HG03442 (cell line): ENCODE data around the gene NTRK2.

Experiments
- ATAC-seq: cut with Tn5 transposase; IDR thresholded peaks from one replicate; pipeline ENCODE4 v1.9.1; 2021; ENCODE audit warnings: mild to moderate bottlenecking, moderate library complexity; ENCODE audit not compliant: unreplicated experiment

Gene NTRK2

DNA sequence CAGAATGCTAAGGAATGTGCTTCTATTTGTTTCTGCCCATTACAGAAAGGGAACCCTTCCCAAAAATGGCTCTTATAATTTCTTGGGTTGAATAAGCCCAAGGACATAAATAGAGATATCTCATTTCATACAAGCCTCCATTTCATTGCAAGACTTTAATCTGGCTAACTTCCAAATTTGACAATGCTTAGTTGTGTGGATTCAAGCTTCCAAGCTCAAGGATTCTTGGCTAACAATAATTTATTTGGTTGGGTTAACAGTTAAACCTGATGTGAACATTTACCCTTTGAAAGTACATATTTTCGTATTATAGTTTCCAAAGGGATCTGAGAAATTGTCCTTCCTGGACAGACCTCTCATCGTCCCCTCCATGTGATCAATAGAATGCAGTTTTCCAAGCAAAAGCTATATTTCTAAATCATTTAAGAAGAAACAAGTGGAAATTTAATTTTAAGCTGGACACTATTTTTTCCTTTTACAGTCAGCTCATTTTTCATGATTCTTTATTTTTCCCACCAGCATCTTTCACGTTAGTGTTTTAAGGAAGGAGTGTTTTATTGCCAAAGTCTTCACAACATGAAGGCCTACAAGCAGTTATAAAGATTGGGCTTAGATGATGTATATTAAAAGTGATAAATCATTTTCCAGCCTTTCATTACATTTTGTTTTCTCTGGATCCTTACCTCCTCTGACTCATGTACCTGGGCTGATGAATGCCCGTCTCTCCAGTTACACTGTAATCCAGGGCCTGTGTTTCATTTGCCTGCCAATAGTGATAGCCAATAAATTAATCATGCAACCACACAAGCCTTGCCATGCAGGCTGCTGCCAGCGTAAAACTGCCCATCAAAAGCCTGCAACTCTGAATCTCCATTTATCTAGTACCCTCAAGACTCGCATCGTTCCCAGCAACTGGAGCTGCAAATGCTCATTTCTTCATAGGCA lies 176.7 kb downstream of the NTRK2 start:
- no peak for ATAC-seq

DNA sequence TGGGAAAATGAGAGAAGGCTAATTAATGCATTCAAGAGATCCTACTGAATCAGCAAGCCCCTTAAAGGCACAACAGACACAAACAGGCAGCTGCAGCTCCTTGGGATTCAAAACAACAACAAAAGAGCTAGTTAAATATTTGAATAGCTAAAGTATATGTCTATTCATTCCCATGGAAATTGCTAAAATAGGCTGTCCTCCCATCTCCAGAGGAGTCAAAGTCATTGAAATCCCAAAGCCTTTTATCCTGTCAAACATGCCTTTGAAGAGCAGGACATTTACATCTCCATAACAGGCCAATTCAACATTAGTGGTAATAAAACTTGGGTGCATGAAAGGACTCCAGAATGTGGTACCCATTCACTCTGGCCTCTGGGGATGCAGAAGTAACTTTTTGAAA lies 177.4 kb downstream of the NTRK2 start:
- ATAC-seq: no peak

DNA sequence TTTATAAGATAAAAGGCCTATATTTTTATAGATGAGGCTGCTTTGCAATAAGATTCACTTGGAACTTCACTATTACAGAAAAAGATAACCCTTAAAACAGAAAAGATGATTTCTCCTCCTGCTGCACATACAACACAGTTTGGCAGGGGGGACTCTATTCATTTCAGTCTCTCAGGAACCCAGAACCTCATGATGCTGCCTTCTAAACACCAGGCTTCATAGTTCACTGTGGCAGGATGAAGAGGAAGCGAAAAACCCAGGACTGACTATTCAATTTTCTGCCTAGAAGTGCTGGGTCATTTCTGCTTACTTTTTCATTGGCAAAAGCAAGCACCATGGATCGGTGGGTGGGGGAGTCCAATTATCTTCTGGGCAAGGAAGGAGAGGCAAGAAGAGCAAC lies 179.5 kb downstream of the NTRK2 start:
- no peak for ATAC-seq

- no peak for ATAC-seq
These were observed 181.4 kb downstream of the NTRK2 start for GRCh38 chr9:84850830-84851392.

GRCh38 chr9:84851935-84852585 lies 182.5 kb downstream of the NTRK2 start:
- no peak for ATAC-seq

DNA sequence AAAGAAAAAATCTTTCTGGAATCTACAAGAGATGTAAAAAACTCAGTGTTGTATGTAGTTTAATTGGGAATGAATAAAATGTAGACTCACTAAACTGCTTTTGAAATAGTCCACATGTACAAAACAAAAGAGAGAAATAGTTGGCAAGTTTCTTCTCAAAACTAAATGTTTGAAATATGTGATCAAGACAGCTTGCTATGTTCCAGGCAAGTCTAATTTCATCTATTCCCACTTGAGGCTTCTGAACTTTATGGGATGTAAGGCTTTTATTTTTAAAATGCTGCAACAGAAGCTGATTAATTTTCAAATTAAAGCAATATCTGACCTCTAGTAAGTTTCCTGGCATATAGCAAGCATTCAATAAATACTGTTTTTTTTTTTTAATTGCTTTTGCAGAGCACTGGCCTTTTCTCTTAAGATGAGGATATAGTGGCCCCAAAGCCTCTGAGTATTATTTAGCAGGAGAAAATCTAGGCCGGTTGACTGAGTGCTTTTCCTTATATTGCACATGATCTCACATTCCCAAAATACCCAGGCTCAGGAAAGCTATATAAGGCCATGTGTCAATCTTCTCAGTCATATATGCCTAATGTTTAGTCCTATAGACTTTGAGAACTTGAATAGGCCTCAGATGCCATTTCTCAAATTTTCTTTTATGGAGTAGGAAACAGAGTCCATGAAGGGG lies 183.2 kb downstream of the NTRK2 start:
- ATAC-seq: no peak

- ATAC-seq: no peak
These were observed 186.7 kb downstream of the NTRK2 start for GRCh38 chr9:84856181-84856632.

DNA sequence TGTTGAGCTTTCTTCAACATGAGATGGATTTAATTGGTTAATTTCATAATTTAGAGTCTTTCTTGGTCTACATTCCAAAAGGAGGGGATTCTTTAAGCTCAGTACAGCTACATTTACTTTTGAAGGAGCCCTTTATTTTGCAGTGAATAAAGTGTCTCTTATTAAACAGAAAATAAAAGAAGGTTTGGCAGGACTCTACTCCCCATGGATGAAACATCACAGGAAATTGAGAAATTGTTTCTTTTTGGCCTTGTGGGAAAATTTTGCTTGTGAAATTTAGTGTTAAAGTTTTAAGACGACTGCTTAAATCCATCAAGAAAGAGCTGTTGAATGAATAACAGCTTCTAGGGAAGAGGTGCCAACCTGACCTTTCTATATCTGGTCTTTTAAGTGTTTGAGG lies 187.7 kb downstream of the NTRK2 start:
- ATAC-seq: no peak

DNA sequence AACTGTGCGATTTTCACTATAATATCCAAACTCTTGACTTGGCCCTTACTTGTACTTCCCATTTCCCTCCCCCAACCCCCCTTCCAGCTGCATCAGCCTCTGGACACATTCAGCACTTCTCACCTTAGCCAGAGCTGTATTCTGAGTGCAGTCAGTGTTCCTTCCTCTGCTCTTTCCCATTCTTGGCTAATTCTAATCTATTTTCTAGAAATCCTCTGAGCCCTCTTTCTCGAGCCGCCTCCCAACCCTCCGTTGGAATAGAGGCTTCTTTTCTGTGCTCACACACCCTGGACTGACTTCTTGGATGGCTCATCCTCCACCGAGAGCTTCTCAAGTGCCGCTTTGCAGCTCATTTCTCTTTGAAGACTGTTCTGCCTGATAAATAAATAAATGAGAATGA lies 188.8 kb downstream of the NTRK2 start:
- ATAC-seq: no peak

DNA sequence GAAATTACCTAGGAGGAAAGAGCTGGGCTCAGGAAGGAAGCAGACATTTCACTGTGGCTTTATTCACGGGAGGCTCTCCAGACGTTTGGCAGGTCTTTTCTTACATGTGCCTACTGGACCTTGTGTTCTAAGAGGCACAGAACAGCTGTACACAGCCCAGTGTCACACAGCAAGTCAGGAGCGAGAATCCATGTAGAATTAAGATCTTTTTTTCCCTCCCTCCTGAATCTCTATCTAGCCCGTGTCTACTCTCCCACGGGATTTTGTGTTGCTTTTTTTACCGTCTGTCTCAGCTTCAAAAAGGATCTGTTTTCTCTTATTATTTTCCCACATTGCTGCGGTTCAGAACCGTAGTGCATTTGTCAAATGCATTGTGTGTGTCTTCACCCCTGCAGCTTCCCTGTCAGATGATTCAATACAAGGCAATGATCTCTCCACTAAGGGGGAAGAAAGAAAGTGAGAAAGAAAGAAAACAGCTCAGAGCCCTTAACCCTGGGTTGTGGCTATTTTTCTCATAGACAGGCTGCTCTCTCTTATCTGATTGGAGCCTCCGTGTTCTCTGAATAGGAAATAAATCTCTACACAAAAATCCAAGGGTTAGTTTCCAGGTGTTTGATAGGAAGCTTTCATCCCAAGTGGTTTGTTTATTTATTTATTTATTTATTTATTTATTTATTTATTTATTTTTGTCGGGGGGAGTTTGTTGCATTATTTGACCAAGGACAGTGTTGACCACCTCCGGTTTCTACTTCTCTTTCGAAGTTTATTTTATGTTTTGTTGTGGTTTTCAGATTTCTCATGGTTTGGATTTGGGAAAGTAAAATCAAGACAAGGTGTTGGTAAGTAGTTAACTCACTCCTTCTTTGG lies 191.0 kb downstream of the NTRK2 start:
- ATAC-seq: no peak

- ATAC-seq: no peak
These were observed 191.9 kb downstream of the NTRK2 start for GRCh38 chr9:84861455-84861854.

GRCh38 chr9:84862308-84862707 lies 192.8 kb downstream of the NTRK2 start:
- ATAC-seq: no peak

DNA sequence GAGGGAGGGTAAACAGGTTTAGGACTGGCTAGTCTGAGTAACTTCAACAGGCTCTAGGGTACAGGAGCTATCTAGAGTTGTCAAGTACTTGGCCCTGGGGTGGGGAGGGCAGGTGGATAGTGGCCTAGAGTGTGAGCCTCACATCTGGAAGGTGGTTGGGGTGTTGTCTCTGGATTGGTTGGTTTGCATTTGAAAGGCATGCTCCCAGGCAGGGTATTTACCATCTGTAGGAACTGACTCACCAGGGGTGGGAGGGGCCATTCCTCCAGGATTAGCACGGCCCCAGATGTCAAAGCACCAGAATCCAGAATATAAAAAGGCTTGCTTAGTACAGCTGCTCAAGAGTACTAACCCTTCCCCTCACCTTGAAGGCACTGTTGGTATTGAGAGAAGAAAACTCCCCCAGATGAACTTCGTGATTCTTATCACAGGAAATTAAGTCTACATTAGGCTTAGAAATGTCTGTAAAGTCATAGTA lies 193.3 kb downstream of the NTRK2 start:
- no peak for ATAC-seq

DNA sequence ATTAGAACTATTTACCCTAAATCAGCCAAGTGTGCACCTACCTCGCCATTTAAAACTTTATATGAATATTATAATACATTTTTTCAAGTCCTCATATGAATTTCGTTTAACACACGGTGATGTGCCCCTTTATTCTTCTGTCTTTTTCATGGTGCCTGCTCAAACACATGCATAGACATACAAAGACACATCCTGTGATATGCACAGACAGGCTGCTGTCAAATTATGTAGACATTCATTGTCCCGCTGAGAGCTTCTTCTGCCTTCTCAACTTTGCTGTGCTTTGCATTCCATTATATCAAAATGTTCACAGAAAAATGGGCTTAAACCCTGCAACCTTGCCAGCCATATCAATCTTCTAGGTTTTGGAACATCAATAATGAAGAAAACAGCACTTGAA lies 193.8 kb downstream of the NTRK2 start:
- ATAC-seq: no peak

DNA sequence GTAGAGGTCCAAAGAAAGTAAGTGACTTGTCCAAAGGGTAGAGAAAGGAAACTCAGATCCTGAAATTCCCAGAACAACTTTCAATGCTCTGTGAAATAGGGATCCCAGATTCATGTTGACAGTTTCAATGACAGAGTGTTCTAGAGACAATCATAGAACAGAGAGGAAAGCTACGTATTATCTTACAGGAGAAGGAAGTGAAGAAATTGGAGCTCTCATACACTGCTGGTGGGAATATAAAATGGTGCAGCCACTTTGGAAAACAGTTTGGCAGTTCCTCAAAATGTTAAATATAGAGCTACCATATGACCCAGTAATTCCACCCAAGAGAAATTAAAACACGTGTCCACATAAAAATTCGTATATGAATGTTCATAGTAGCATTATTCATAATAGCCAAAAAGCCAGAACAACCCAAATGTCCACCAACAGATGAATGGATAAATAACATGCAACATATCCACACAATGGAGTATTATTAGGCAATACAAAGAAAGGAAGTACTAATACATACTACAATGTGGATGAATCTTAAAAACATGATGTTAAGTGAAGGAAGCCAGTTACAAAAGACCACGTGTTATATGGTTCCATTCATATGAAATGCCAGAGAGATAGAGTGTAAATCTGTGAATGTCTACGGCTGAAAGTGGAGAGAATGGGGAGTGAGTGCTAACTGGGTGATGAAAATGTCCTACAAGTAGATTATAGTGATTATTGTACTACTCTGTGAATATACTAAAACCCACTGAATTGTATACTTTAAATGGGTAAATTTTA lies 197.1 kb downstream of the NTRK2 start:
- ATAC-seq: no peak

- no peak for ATAC-seq
These were observed 197.7 kb downstream of the NTRK2 start for GRCh38 chr9:84867186-84867585.

DNA sequence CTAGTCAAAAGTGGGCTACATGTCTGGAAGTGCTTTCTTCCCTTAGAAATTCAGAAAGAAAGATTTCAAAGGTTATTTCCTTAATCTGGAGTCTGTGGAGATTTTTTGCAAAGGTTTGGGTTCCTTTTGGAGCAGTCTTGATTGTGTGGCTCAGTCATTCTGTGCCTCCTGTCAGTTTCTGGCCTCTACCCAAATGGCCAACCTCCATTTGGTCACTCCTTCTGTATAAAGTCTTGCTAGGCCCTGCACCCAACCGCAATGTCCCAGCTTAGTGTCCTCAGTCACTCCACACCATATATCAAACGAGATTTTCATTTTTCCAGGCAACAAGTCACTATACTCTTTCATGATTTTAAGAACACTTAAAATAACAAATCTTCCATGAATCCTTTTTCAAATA lies 199.6 kb downstream of the NTRK2 start:
- ATAC-seq: no peak

GRCh38 chr9:84871983-84872382 lies 202.5 kb downstream of the NTRK2 start:
- no peak for ATAC-seq

- ATAC-seq: no peak
These were observed 204.5 kb downstream of the NTRK2 start for GRCh38 chr9:84874022-84874421.
